KMS-11 (cell line): ENCODE measurements around the gene GALR2.

Experiments used
- H2AFZ ChIP-seq: fragments of 200-600 bp; sonication (generic); 2 replicates; pipeline ENCODE4 v1.6.1; 2016; ENCODE audit warnings: antibody characterized with exemption, mixed run types, low read depth
- H3K27ac ChIP-seq: fragments of 200-600 bp; sonication (generic); 2 replicates; pipeline ENCODE4 v1.6.1; 2016; ENCODE audit warnings: mild to moderate bottlenecking, mixed run types
- H3K27me3 ChIP-seq: fragments of 200-600 bp; sonication (generic); 2 replicates; pipeline ENCODE4 v1.6.1; 2017; ENCODE audit warnings: mild to moderate bottlenecking, low read depth, mixed run types, moderate library complexity; ENCODE audit not compliant: insufficient read depth
- H3K36me3 ChIP-seq: fragments of 200-600 bp; sonication (generic); 2 replicates; pipeline ENCODE4 v1.6.1; 2017; ENCODE audit warnings: mild to moderate bottlenecking, mixed run types; ENCODE audit not compliant: insufficient read depth
- H3K4me1 ChIP-seq: fragments of 200-600 bp; sonication (generic); 2 replicates; pipeline ENCODE4 v1.6.1; 2016; ENCODE audit warnings: mild to moderate bottlenecking, low read depth, mixed run types; ENCODE audit not compliant: poor library complexity, severe bottlenecking
- H3K4me2 ChIP-seq: fragments of 200-600 bp; sonication (generic); 2 replicates; pipeline ENCODE4 v1.7.0; 2016; ENCODE audit warnings: mild to moderate bottlenecking, mixed run types
- H3K4me3 ChIP-seq: fragments of 200-600 bp; sonication (generic); IDR thresholded peaks from 2 replicates; pipeline ENCODE4 v1.6.1; 2017; ENCODE audit warnings: low read depth, low read length, mixed read lengths; ENCODE audit not compliant: insufficient read depth
- H3K79me2 ChIP-seq: fragments of 200-600 bp; sonication (generic); 2 replicates; pipeline ENCODE4 v1.6.1; 2016; ENCODE audit warnings: low read depth, mixed run types; ENCODE audit not compliant: insufficient read depth
- H3K9ac ChIP-seq: fragments of 200-600 bp; sonication (generic); 2 replicates; pipeline ENCODE4 v1.6.1; 2016; ENCODE audit warnings: mild to moderate bottlenecking, mixed run types
- H4K20me1 ChIP-seq: fragments of 200-600 bp; sonication (generic); 2 replicates; pipeline ENCODE4 v1.6.1; 2016; ENCODE audit warnings: mild to moderate bottlenecking, mixed run types; ENCODE audit not compliant: insufficient read depth
- TF ChIP-seq, protein P1 (sequence below): fragments of 200-600 bp; sonication (generic); conservative IDR thresholded peaks from 2 replicates; pipeline ENCODE4 v1.6.1; 2017; ENCODE audit warnings: low read depth, mild to moderate bottlenecking, antibody characterized with exemption, low read length, moderate library complexity, mixed read lengths

GALR2 gene

DNA sequence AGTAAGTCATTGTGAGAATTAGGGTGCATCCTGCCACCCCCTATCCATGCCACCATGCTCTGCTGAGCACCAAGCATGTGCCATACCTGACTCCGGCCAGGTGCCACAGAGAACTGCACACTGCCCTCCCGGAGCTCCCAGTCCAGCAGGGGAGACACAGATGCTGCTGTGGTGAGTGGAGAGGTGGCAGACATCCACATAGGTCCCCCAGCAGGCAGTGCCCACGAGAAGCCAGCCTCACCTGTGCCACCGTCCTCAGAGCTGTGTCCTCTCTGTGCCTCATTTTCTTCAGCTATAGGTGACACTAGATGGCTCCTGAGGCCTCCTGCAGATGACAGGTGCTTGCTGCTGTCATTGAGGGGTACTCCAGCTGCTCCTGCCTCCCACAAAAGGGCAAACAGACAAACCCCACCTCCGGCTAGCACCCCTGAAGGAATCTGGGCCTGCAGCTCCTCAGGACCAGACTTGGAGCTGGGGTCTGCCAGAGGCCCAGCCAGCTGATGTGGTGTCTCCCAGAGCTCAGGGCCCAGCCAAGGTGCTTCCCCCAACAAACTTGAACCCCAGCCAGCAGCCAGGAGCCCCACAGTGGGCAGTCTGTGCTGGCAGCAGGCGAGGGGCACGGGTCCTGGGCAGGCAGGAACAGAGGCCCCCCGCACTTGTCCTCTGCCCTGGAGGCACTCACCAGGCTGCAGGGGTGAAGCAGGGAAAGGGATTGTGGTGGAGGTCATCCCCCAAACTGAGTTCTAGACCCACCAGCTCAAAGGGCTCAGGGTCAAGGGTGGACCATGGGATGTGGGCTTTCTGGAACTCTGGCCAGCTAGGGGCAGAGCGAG lies 49.4 kb downstream of the GALR2 start:
- H4K20me1 ChIP-seq = no peaks in the 10 kb centered on the region
- no peak overlapping the region for H3K4me3 ChIP-seq
- TF ChIP-seq, protein P1, sequence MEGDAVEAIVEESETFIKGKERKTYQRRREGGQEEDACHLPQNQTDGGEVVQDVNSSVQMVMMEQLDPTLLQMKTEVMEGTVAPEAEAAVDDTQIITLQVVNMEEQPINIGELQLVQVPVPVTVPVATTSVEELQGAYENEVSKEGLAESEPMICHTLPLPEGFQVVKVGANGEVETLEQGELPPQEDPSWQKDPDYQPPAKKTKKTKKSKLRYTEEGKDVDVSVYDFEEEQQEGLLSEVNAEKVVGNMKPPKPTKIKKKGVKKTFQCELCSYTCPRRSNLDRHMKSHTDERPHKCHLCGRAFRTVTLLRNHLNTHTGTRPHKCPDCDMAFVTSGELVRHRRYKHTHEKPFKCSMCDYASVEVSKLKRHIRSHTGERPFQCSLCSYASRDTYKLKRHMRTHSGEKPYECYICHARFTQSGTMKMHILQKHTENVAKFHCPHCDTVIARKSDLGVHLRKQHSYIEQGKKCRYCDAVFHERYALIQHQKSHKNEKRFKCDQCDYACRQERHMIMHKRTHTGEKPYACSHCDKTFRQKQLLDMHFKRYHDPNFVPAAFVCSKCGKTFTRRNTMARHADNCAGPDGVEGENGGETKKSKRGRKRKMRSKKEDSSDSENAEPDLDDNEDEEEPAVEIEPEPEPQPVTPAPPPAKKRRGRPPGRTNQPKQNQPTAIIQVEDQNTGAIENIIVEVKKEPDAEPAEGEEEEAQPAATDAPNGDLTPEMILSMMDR = no peak
- H3K79me2 ChIP-seq = no peaks in the 10 kb centered on the region
- no peaks in the 10 kb centered on the region for H3K27me3 ChIP-seq
- H3K36me3 ChIP-seq = no peaks in the 10 kb centered on the region
- H3K4me2 ChIP-seq = no peak overlapping the region
- no peak overlapping the region for H3K27ac ChIP-seq
- no peak overlapping the region for H2AFZ ChIP-seq
- H3K9ac ChIP-seq = no peak overlapping the region
- H3K4me1 ChIP-seq = peaks cover 5% of the 10 kb centered on the region

DNA sequence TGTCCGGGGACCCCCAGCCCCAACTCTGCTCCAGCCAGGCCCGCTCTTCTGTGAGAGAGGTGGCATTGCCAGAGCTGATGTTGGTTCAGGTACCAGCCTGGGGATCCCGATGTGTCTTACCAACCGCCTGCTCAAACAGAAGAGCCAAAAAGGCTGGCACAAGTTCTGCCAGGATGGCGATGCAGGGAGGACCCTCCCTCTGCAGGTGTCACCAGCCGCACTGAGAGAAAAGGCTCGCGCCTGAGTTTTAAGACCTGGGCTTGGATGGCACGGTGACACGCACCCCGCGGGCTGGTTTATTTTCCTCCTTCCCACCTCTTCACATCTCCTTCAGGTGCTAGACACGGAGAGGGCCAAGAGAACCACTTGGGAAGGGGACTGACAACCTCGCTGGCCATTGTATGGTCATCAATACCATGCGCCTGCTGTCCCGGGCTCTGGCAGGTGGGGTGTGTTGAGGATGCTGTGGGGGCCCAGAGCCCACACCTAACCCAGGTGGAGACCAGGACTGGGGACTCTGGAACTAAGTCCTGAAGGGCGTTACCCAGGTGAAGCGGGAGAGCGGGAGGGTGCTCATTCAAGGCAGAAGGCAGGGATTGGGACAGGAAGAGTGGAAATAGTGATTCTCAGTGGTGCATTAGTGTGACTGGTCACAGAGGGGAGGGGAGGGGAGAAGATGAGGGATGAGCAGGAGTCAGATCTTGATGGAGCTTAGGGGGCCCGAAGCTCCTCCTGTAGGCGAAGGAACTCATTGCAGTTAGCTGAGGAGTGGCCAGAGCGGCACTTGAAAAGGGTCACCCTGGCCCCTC lies 50.2 kb downstream of the GALR2 start:
- H3K4me2 ChIP-seq = no peak overlapping the region
- no peaks in the 10 kb centered on the region for H4K20me1 ChIP-seq
- H3K27ac ChIP-seq = no peak overlapping the region
- H3K36me3 ChIP-seq = no peaks in the 10 kb centered on the region
- H2AFZ ChIP-seq = no peak overlapping the region
- H3K4me1 ChIP-seq = peaks cover 5% of the 10 kb centered on the region
- H3K79me2 ChIP-seq = no peaks in the 10 kb centered on the region
- no peak overlapping the region for H3K9ac ChIP-seq
- no peaks in the 10 kb centered on the region for H3K27me3 ChIP-seq
- H3K4me3 ChIP-seq = no peak overlapping the region
- TF ChIP-seq, protein P1 = no peak

DNA sequence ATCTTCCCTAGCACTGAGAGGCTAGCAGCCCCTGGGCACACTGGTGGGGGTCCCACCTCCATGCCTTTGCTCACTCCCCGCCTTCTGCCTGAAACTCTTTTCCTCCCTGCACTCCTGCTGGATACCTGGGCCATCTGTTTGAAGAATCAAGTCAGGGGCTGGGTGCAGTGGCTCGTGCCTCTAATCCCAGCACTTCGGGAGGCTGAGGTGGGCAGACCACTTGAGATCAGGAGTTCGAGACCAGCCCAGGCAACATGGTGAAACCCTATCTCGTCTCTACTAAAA lies 50.8 kb downstream of the GALR2 start:
- Histone ChIP-seq H3K27ac (no peak overlapping the region), H2AFZ (no peak overlapping the region), H3K36me3 (no peaks in the 10 kb centered on the region), H4K20me1 (no peaks in the 10 kb centered on the region), H3K4me1 (peaks cover 5% of the 10 kb centered on the region), H3K27me3 (no peaks in the 10 kb centered on the region), H3K9ac (no peak overlapping the region), H3K4me2 (no peak overlapping the region), H3K4me3 (no peak overlapping the region), H3K79me2 (no peaks in the 10 kb centered on the region)
- TF ChIP-seq, protein P1 = no peak

DNA sequence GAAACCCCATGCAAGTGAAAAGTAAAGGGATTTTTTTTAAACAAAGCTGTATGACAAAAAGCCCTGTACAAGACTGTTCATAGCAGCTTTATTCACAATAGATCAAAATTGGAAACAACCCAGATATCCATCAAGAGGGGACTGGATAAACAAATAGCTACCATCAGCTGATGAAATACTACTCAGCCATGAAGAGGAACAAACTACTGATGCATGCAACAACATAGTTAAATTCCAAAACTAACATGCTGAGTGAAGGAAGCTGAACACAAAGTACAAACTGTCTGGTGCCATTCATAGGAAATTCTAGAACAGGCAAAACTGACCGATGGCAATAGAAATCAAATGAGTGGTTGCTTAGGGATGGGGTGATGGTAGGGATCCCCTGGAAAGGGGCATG lies 51.3 kb downstream of the GALR2 start:
- no peak overlapping the region for H3K27ac ChIP-seq
- H3K4me1 ChIP-seq = peaks cover 5% of the 10 kb centered on the region
- no peaks in the 10 kb centered on the region for H3K27me3 ChIP-seq
- H3K36me3 ChIP-seq = no peaks in the 10 kb centered on the region
- no peak overlapping the region for H3K4me2 ChIP-seq
- no peak overlapping the region for H3K9ac ChIP-seq
- TF ChIP-seq, protein P1 = no peak
- no peaks in the 10 kb centered on the region for H4K20me1 ChIP-seq
- no peak overlapping the region for H2AFZ ChIP-seq
- no peak overlapping the region for H3K4me3 ChIP-seq
- no peaks in the 10 kb centered on the region for H3K79me2 ChIP-seq
